GM10266 (cell line): ENCODE data around the gene GRIN1.

Experiments
- DNase-seq: peaks from one replicate; pipeline ENCODE4 v3.0.0; 2012; ENCODE audit errors: extremely low spot score
- CTCF ChIP-seq: IDR thresholded peaks from 2 replicates; pipeline ENCODE4 v1.5.1; 2012; ENCODE audit warnings: mild to moderate bottlenecking, low read depth; ENCODE audit not compliant: control insufficient read depth, insufficient read depth; ENCODE audit errors: missing control alignments

Gene GRIN1

GRCh38 chr9:137147091-137147792 is 8.3 kb downstream of the GRIN1 start:
- no peak for DNase-seq
- TF ChIP-seq CTCF, result no peak

DNA sequence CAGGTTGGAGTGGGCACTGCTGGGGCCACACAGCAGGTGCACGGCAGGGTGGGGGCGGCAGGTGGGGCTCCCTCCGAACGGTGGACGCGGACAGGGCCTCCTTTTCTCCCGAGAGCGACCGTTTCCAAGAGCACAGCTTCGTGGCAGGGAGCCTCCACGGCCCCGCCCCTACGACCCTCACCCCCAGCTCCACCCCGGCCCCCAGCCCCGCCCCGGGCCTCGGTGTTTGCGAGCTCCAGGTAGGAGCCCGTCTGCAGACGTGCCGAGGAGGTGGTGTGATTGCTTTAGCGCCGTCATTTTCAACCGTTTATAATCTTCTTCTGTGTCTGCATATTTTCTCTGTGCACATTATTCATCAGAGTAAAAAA is 8.8 kb downstream of the GRIN1 start:
- no peak for TF ChIP-seq CTCF
- no peak for DNase-seq

GRCh38 chr9:137148242-137148641 is 9.3 kb downstream of the GRIN1 start:
- TF ChIP-seq CTCF, result no peak
- DNase-seq, result no peak

GRCh38 chr9:137148661-137149060 is 9.7 kb downstream of the GRIN1 start:
- TF ChIP-seq CTCF, result no peak
- DNase-seq, result no peak

DNA sequence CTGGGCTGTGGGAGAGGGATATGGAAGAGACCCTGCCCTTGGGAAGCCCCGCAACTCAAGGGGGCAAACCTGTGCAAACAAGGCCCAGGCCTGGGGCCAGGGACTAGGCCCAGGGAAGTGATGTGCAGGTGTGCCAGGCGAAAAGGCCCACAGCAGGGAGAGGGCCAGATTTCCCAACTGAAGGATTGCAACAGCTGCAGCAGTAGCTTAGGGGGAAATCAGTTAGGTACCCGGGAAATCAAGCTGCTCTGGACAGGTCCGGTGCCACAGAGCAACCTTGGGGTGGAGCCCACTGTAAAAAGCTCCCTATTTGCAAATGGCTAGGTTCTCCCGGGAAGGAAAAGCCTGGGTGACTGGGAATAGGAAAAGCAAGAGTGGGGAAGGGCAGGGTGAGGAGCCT is 10.4 kb downstream of the GRIN1 start:
- no peak for TF ChIP-seq CTCF
- no peak for DNase-seq

GRCh38 chr9:137149942-137150616 is 11.1 kb downstream of the GRIN1 start:
- no peak for TF ChIP-seq CTCF
- peak; percentile 92 for DNase-seq
